Vagina (tissue), 2 donors: ENCODE results near the gene EDN3. TPM values are rescaled to one million over a fixed set of nuclear protein-coding genes. Genes with fewer than 3 reads are reported as not detected.

Experiments used
- DNase-seq, 2 donors: peaks; one replicate each; pipeline ENCODE4 v3.0.0-alpha.2; 2017; ENCODE audit errors: extremely low spot score in 2 of 2
- H3K27ac ChIP-seq: fragments of 200-600 bp; sonication (generic); one replicate; pipeline ENCODE4 v1.5.1; 2019
- H3K27me3 ChIP-seq: fragments of 200-600 bp; sonication (generic); one replicate; pipeline ENCODE4 v1.5.1; 2019
- H3K36me3 ChIP-seq, 2 donors: fragments of 200-600 bp; sonication (generic); one replicate each; pipeline ENCODE4 v1.5.1; 2017 to 2019
- H3K4me1 ChIP-seq: fragments of 200-600 bp; sonication (generic); one replicate; pipeline ENCODE4 v1.5.1; 2019
- H3K4me3 ChIP-seq, 2 donors: fragments of 200-600 bp; sonication (generic); 1 replicate in 1 of 2; 2 replicates in 1 of 2; pipeline ENCODE4 v1.5.1; 2016 to 2019
- H3K9me3 ChIP-seq: fragments of 200-600 bp; sonication (generic); one replicate; pipeline ENCODE4 v1.5.1; 2019
- CTCF ChIP-seq, 3 experiments: fragments of 450-650 bp in 2 of 3; fragments of 200-600 bp in 1 of 3; sonication (generic) in 1 of 3; IDR thresholded peaks; one replicate each; pipeline ENCODE4 v1.5.1; 2017 to 2019; ENCODE audit warnings: antibody characterized with exemption in 3 of 3, mild to moderate bottlenecking in 2 of 3, moderate library complexity in 2 of 3
- POLR2A ChIP-seq, 2 donors: fragments of 450-650 bp; IDR thresholded peaks; one replicate each; pipeline ENCODE4 v1.6.1; 2017; ENCODE audit warnings: antibody characterized with exemption in 2 of 2, mild to moderate bottlenecking in 2 of 2, moderate library complexity in 2 of 2
- POLR2AphosphoS5 ChIP-seq, 2 donors: sonication (generic); formaldehyde crosslinking; IDR thresholded peaks; one replicate each; pipeline ENCODE4 v1.9.0; 2017; ENCODE audit warnings: antibody characterized with exemption in 2 of 2, mild to moderate bottlenecking in 2 of 2, low read depth in 1 of 2; ENCODE audit not compliant: insufficient read depth in 1 of 2
- intact Hi-C: fragments of 100-400 bp; cut with DNase I; formaldehyde crosslinking; loops from one replicate; pipeline ENCODE4 v1.15.1; 2023
- total RNA-seq: library from RNA; depleted of rRNA; stranded (reverse); fragments of >200 nt; gene quantifications from one replicate; pipeline ENCODE4 v1.2.3, GENCODE V29; 2016

The EDN3 gene
- total RNA-seq, 1 donor from 2014 or later: 220 TPM

GRCh38 chr20:59259946-59260345, 40.5 kb upstream of the EDN3 start:
- Histone ChIP-seq H3K4me1 (no peaks in the 10 kb centered on the region), H3K4me3 (no peak overlapping the region), H3K36me3 (no peaks in the 10 kb centered on the region), H3K9me3 (no peaks in the 10 kb centered on the region), H3K27me3 (no peaks in the 10 kb centered on the region), H3K27ac (no peak overlapping the region)
- no peak for DNase-seq
- intact Hi-C loops: no loop called here
- TF ChIP-seq CTCF (IDR thresholded peaks at IDR 0.05): no peak
- no peak for TF ChIP-seq POLR2AphosphoS5 (IDR thresholded peaks at IDR 0.05; ENCODE audit: insufficient read depth in 1 of 2, low read depth in 1 of 2)
- no peak for TF ChIP-seq POLR2A (IDR thresholded peaks at IDR 0.05)

GRCh38 chr20:59265298-59265697, 35.1 kb upstream of the EDN3 start:
- H3K27ac ChIP-seq: no peak overlapping the region
- H3K4me1 ChIP-seq: no peaks in the 10 kb centered on the region
- H3K9me3 ChIP-seq: no peaks in the 10 kb centered on the region
- no peaks in the 10 kb centered on the region for H3K27me3 ChIP-seq
- intact Hi-C loops: no loop called here
- no peak for DNase-seq
- no peaks in the 10 kb centered on the region for H3K36me3 ChIP-seq
- TF ChIP-seq POLR2AphosphoS5 (IDR thresholded peaks at IDR 0.05; ENCODE audit: insufficient read depth in 1 of 2, low read depth in 1 of 2): no peak
- TF ChIP-seq CTCF (IDR thresholded peaks at IDR 0.05): no peak
- TF ChIP-seq POLR2A (IDR thresholded peaks at IDR 0.05): no peak
- H3K4me3 ChIP-seq: no peak overlapping the region

GRCh38 chr20:59268870-59269269, 31.5 kb upstream of the EDN3 start:
- TF ChIP-seq CTCF (IDR thresholded peaks at IDR 0.05) (no peak), POLR2A (IDR thresholded peaks at IDR 0.05) (no peak), POLR2AphosphoS5 (IDR thresholded peaks at IDR 0.05; ENCODE audit: insufficient read depth in 1 of 2, low read depth in 1 of 2) (no peak)
- no peak for DNase-seq
- intact Hi-C loops: no loop called here
- no peaks in the 10 kb centered on the region for H3K9me3 ChIP-seq
- no peak overlapping the region for H3K27ac ChIP-seq
- H3K4me3 ChIP-seq: no peak overlapping the region
- no peaks in the 10 kb centered on the region for H3K4me1 ChIP-seq
- no peaks in the 10 kb centered on the region for H3K36me3 ChIP-seq
- no peaks in the 10 kb centered on the region for H3K27me3 ChIP-seq

GRCh38 chr20:59269411-59270025, 30.9 kb upstream of the EDN3 start:
- H3K4me3 ChIP-seq: no peak overlapping the region
- no peak for DNase-seq
- intact Hi-C loops: no loop called here
- no peaks in the 10 kb centered on the region for H3K36me3 ChIP-seq
- TF ChIP-seq POLR2A (IDR thresholded peaks at IDR 0.05): no peak
- H3K4me1 ChIP-seq: no peaks in the 10 kb centered on the region
- H3K9me3 ChIP-seq: no peaks in the 10 kb centered on the region
- no peaks in the 10 kb centered on the region for H3K27me3 ChIP-seq
- no peak overlapping the region for H3K27ac ChIP-seq

- TF ChIP-seq POLR2A (IDR thresholded peaks at IDR 0.05): no peak
- no peak for TF ChIP-seq POLR2AphosphoS5 (IDR thresholded peaks at IDR 0.05; ENCODE audit: insufficient read depth in 1 of 2, low read depth in 1 of 2)
- no peak for TF ChIP-seq CTCF (IDR thresholded peaks at IDR 0.05)
- no peak for DNase-seq
- Histone ChIP-seq H3K36me3 (no peaks in the 10 kb centered on the region), H3K4me1 (no peaks in the 10 kb centered on the region), H3K4me3 (no peak overlapping the region), H3K27me3 (no peaks in the 10 kb centered on the region), H3K9me3 (no peaks in the 10 kb centered on the region), H3K27ac (no peak overlapping the region)
- intact Hi-C loops: no loop called here
Observed at GRCh38 chr20:59270380-59270779, 30.0 kb upstream of the EDN3 start.
